A549 (cell line): Measurements from ENCODE around the gene NIN. TPM values are rescaled to one million over a fixed set of nuclear protein-coding genes. Genes with fewer than 3 reads are reported as not detected.

ENCODE experiments used
- ATAC-seq, 2 experiments: fragments of 200-7000 bp in 1 of 2; fragments of >200 bp in 1 of 2; cut with Nextera tagmentation in 1 of 2; cut with Tn5 transposase in 1 of 2; 3 replicates each; pipeline versions ENCODE4 v1.8.0 to v1.9.1; 2018 to 2020; ENCODE audit warnings: mild to moderate bottlenecking in 1 of 2, moderate library complexity in 1 of 2
- CTCF ChIA-PET: fragments of 300-600 bp; sonication (Branson Sonifier 250); formaldehyde crosslinking; extraction: SDS; loops from one replicate; lab custom pipeline; 2021; ENCODE audit warnings: antibody characterized with exemption, inconsistent platforms; lab: Yijun Ruan, JAX
- POLR2A ChIA-PET: fragments of 350-600 bp; formaldehyde crosslinking; extraction: SDS; loops from one replicate; lab custom pipeline; 2021; ENCODE audit warnings: antibody characterized with exemption, inconsistent platforms; lab: Yijun Ruan, JAX
- DNase-seq, 2 experiments: peaks; one replicate each; pipeline versions ENCODE4 v3.0.0 to v3.0.0-alpha.2; 2011 to 2016; ENCODE audit warnings: low read depth in 1 of 2, low spot score in 1 of 2
- FAIRE-seq: peaks from 2 replicates; lab custom pipeline; 2011; peaks lifted over from hg19 to GRCh38; lab: Jason Lieb, UNC
- H3K27ac ChIP-seq, 2 experiments: fragments of >200 bp; sonication (Bioruptor Twin); formaldehyde crosslinking; 3 replicates each; pipeline ENCODE4 v1.5.1; 2016 to 2017
- H3K4me1 ChIP-seq: fragments of >200 bp; sonication (Bioruptor Twin); formaldehyde crosslinking; 3 replicates; pipeline ENCODE4 v1.6.1; 2016
- H3K4me2 ChIP-seq: fragments of >200 bp; sonication (Bioruptor Twin); formaldehyde crosslinking; 3 replicates; pipeline ENCODE4 v1.6.1; 2016
- H3K4me3 ChIP-seq: fragments of >200 bp; sonication (Bioruptor Twin); formaldehyde crosslinking; 3 replicates; pipeline ENCODE4 v1.5.1; 2016
- H3K9me3 ChIP-seq: fragments of >200 bp; sonication (Bioruptor Twin); formaldehyde crosslinking; 3 replicates; pipeline ENCODE4 v1.6.1; 2016
- CBX2 ChIP-seq: fragments of 200-600 bp; sonication (generic); IDR thresholded peaks from 2 replicates; pipeline ENCODE4 v1.6.1; 2016; ENCODE audit warnings: low read depth, mild to moderate bottlenecking, borderline replicate concordance
- CHD2 ChIP-seq: fragments of 150-350 bp; IDR thresholded peaks from 2 replicates; pipeline ENCODE4 v1.6.1; 2014; ENCODE audit warnings: low read length; ENCODE audit not compliant: partially characterized antibody
- HEYL ChIP-seq: fragments of 250-450 bp; sonication (Bioruptor Pico); IDR thresholded peaks from 2 replicates; pipeline ENCODE4 v1.8.0; 2021; ENCODE audit warnings: mild to moderate bottlenecking, moderate library complexity
- HOXB13 ChIP-seq: fragments of 250-450 bp; sonication (Bioruptor Pico); IDR thresholded peaks from 2 replicates; pipeline ENCODE4 v1.5.0; 2020; ENCODE audit warnings: low read depth, mild to moderate bottlenecking, moderate library complexity
- JUN ChIP-seq, 2 experiments: fragments of >200 bp; sonication (Bioruptor Twin); formaldehyde crosslinking; IDR thresholded peaks; 2 replicates in 1 of 2; 3 replicates in 1 of 2; pipeline ENCODE4 v1.6.1; 2016 to 2017
- JUNB ChIP-seq: fragments of >200 bp; sonication (Bioruptor Twin); formaldehyde crosslinking; IDR thresholded peaks from 2 replicates; pipeline ENCODE4 v1.6.1; 2016
- MAFK ChIP-seq: fragments of 450-650 bp; IDR thresholded peaks from 2 replicates; pipeline ENCODE4 v1.6.1; 2014; ENCODE audit not compliant: partially characterized antibody
- MAZ ChIP-seq: fragments of 150-350 bp; IDR thresholded peaks from 2 replicates; pipeline ENCODE4 v1.6.1; 2014; ENCODE audit warnings: antibody characterized with exemption, low read depth, low read length, borderline replicate concordance
- NR3C1 ChIP-seq: fragments of >200 bp; sonication (Bioruptor Twin); formaldehyde crosslinking; IDR thresholded peaks from 3 replicates; pipeline ENCODE4 v1.6.1; 2017
- RCOR1 ChIP-seq: fragments of 150-350 bp; IDR thresholded peaks from 2 replicates; pipeline ENCODE4 v1.6.1; 2014; ENCODE audit warnings: antibody characterized with exemption, low read length, low read depth
- RNF2 ChIP-seq: fragments of 200-600 bp; sonication (generic); IDR thresholded peaks from 2 replicates; pipeline ENCODE4 v1.6.1; 2016; ENCODE audit warnings: low read depth, mild to moderate bottlenecking, antibody characterized with exemption, moderate library complexity, borderline replicate concordance
- SMC3 ChIP-seq: fragments of >200 bp; sonication (Bioruptor Twin); formaldehyde crosslinking; IDR thresholded peaks from 3 replicates; pipeline ENCODE4 v1.6.1; 2018; ENCODE audit warnings: inconsistent platforms
- TFCP2L1 ChIP-seq: fragments of 250-450 bp; sonication (Bioruptor Pico); IDR thresholded peaks from 2 replicates; pipeline ENCODE4 v1.5.0; 2021; ENCODE audit warnings: mild to moderate bottlenecking
- TP53 ChIP-seq: fragments of 250-450 bp; sonication (Bioruptor Pico); IDR thresholded peaks from 2 replicates; pipeline ENCODE4 v1.5.0; 2021; ENCODE audit warnings: mild to moderate bottlenecking, moderate library complexity
- ZC3H11A ChIP-seq: fragments of 450-650 bp; IDR thresholded peaks from 2 replicates; pipeline ENCODE4 v1.6.1; 2014; ENCODE audit warnings: antibody characterized with exemption, mild to moderate bottlenecking
- ZSCAN20 ChIP-seq: fragments of 250-450 bp; sonication (Bioruptor Pico); IDR thresholded peaks from 2 replicates; pipeline ENCODE4 v1.8.0; 2022; ENCODE audit warnings: mild to moderate bottlenecking, moderate library complexity
- WGBS: methylation state at CpG from one replicate; pipeline ENCODE4 v1.1.6; 2017; ENCODE audit errors: missing lambda C conversion rate; 5-methylcytosine and 5-hydroxymethylcytosine counted together
- polyA plus RNA-seq, 4 experiments: library from polyadenylated mRNA; depleted of rRNA in 3 of 4; stranded (reverse); fragments of >200 nt; fragmentation: RNase III in 1 of 4; extraction: RNeasy Plus Mini Kit Qiagen cat#74134 plus additional on column Dnase treatment in 1 of 4; gene quantifications; 2 replicates in 3 of 4; 3 replicates in 1 of 4; pipeline ENCODE4 v1.2.3, GENCODE V29; 2011 to 2017
- TF ChIP-seq, protein P1 (sequence below): IDR thresholded peaks from 2 replicates; pipeline ENCODE4 v1.6.1; 2012
- TF ChIP-seq, protein P2 (sequence below): IDR thresholded peaks from 2 replicates; pipeline ENCODE4 v1.6.1; 2012; ENCODE audit warnings: low read depth, borderline replicate concordance
- TF ChIP-seq, protein P3 (sequence below): fragments of 150-350 bp; IDR thresholded peaks from 2 replicates; pipeline ENCODE4 v1.6.1; 2014; ENCODE audit warnings: low read depth, mild to moderate bottlenecking, low read length
- TF ChIP-seq, protein P4 (sequence below): fragments of 200-600 bp; sonication (generic); IDR thresholded peaks from 2 replicates; pipeline ENCODE4 v1.6.1; 2016; ENCODE audit warnings: antibody characterized with exemption, mild to moderate bottlenecking, moderate library complexity
- TF ChIP-seq, protein P5 (sequence below): fragments of 250-450 bp; sonication (Bioruptor Pico); IDR thresholded peaks from 2 replicates; pipeline ENCODE4 v1.5.0; 2021; ENCODE audit warnings: mild to moderate bottlenecking, moderate library complexity, borderline replicate concordance
- TF ChIP-seq, protein P6 (sequence below): IDR thresholded peaks from 2 replicates; pipeline ENCODE4 v1.6.1; 2012

The NIN gene
- polyA plus RNA-seq, 2 of the 4 experiments (the other 2 are of a cell fraction) = 12.4 to 19.5 TPM

DNA sequence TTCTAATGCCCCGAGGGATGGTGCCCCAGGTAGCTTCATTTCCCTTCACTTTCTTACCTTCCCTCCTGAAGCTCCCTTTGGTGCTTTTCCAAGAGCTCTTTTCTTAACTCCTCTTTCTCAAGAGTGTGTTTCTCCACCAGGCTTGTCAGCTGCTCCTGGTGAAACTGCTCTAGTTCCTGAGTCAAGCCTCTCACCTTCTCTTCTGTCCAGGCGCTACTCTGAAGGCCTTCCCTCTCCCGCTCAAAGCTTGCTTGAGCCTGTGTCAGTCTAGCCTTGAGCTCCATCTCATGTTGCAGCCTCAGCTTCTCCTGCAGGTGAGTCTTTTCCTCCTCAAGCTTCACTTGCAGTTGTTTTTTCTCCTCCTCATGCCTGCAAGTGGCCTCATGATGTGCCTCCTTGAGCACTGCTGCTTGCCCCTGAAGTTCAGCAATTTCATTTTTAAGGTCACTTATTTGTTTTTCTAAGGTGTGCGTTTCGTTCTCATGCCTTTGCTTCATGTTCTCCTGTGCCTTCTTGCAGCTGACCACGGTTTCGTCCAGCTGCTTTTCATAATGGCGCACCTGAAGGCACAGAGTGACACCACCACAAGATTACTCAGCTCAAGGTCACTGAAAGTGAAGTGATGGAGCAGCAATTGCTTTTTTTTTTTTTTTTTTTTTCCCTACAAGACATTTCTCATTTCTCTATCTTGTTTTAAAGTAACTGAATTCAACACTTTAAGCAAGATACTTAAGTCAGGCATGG, 71.0 kb downstream of the NIN start:
- TF ChIP-seq TP53 (CRISPR knock-in tag) = no peak
- TF ChIP-seq CHD2 = no peak
- TF ChIP-seq, protein P1, sequence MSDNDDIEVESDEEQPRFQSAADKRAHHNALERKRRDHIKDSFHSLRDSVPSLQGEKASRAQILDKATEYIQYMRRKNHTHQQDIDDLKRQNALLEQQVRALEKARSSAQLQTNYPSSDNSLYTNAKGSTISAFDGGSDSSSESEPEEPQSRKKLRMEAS = no peak
- TF ChIP-seq, protein P2, sequence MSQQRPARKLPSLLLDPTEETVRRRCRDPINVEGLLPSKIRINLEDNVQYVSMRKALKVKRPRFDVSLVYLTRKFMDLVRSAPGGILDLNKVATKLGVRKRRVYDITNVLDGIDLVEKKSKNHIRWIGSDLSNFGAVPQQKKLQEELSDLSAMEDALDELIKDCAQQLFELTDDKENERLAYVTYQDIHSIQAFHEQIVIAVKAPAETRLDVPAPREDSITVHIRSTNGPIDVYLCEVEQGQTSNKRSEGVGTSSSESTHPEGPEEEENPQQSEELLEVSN = no peak
- TF ChIP-seq, protein P3, sequence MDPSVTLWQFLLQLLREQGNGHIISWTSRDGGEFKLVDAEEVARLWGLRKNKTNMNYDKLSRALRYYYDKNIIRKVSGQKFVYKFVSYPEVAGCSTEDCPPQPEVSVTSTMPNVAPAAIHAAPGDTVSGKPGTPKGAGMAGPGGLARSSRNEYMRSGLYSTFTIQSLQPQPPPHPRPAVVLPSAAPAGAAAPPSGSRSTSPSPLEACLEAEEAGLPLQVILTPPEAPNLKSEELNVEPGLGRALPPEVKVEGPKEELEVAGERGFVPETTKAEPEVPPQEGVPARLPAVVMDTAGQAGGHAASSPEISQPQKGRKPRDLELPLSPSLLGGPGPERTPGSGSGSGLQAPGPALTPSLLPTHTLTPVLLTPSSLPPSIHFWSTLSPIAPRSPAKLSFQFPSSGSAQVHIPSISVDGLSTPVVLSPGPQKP = no peak
- TF ChIP-seq SMC3 = no peak
- TF ChIP-seq JUN (IDR thresholded peaks at IDR 0.05) = no peak
- no peak for TF ChIP-seq JUNB
- TF ChIP-seq HOXB13 (CRISPR knock-in tag) = no peak
- no peak for TF ChIP-seq HEYL (CRISPR knock-in tag)
- no peak for TF ChIP-seq MAZ
- TF ChIP-seq RCOR1 = no peak
- TF ChIP-seq MAFK = no peak
- TF ChIP-seq TFCP2L1 = no peak
- WGBS = 97% methylated on average over 8 of the region's 8 CpGs
- ATAC-seq (no peak), DNase-seq (no peak), FAIRE-seq (no peak)
- Histone ChIP-seq H3K4me3 (no peak overlapping the region), H3K9me3 (no peaks in the 10 kb centered on the region), H3K27ac (no peak overlapping the region), H3K4me2 (no peak overlapping the region), H3K4me1 (peaks cover 15% of the 10 kb centered on the region; the same call in 2 of the 3 replicates)
- POLR2A ChIA-PET = interaction anchor here (0.7 kb wide), 1 partner anchor 71 kb away, joined by 6 read pairs; the partner anchor contains the start of gene NIN
- CTCF ChIA-PET = interaction anchor here (0.5 to 11.4 kb wide), 5 partner anchors 10 to 243 kb away, joined by 3 to 151 read pairs (median 3); no protein-coding TSS in a partner anchor

DNA sequence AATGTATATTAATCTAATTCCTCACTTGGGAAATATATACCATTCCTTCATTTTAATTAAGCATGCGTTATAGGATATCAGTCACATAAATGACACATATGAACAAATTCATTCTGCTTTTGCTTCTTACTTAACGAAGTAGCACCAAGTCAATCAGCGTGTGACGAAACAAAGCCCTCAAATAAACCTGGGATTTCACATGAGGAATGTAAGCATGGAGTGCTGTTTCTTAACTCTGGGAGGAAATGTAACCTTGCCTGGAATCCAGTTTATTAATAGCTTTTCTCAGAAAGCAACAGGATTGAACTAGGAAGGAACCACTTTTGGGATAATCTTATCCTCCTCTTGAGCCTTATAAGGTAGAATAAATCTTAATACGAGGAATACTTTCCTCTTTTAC, 72.0 kb downstream of the NIN start:
- POLR2A ChIA-PET = no interaction called here
- CTCF ChIA-PET = interaction anchor here (1.4 to 11.4 kb wide), 2 partner anchors 16 to 216 kb away, joined by 4 to 151 read pairs; no protein-coding TSS in a partner anchor
- TF ChIP-seq, protein P4, sequence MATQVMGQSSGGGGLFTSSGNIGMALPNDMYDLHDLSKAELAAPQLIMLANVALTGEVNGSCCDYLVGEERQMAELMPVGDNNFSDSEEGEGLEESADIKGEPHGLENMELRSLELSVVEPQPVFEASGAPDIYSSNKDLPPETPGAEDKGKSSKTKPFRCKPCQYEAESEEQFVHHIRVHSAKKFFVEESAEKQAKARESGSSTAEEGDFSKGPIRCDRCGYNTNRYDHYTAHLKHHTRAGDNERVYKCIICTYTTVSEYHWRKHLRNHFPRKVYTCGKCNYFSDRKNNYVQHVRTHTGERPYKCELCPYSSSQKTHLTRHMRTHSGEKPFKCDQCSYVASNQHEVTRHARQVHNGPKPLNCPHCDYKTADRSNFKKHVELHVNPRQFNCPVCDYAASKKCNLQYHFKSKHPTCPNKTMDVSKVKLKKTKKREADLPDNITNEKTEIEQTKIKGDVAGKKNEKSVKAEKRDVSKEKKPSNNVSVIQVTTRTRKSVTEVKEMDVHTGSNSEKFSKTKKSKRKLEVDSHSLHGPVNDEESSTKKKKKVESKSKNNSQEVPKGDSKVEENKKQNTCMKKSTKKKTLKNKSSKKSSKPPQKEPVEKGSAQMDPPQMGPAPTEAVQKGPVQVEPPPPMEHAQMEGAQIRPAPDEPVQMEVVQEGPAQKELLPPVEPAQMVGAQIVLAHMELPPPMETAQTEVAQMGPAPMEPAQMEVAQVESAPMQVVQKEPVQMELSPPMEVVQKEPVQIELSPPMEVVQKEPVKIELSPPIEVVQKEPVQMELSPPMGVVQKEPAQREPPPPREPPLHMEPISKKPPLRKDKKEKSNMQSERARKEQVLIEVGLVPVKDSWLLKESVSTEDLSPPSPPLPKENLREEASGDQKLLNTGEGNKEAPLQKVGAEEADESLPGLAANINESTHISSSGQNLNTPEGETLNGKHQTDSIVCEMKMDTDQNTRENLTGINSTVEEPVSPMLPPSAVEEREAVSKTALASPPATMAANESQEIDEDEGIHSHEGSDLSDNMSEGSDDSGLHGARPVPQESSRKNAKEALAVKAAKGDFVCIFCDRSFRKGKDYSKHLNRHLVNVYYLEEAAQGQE = no peak
- TF ChIP-seq RNF2 = no peak
- no peak for TF ChIP-seq NR3C1
- TF ChIP-seq, protein P5, sequence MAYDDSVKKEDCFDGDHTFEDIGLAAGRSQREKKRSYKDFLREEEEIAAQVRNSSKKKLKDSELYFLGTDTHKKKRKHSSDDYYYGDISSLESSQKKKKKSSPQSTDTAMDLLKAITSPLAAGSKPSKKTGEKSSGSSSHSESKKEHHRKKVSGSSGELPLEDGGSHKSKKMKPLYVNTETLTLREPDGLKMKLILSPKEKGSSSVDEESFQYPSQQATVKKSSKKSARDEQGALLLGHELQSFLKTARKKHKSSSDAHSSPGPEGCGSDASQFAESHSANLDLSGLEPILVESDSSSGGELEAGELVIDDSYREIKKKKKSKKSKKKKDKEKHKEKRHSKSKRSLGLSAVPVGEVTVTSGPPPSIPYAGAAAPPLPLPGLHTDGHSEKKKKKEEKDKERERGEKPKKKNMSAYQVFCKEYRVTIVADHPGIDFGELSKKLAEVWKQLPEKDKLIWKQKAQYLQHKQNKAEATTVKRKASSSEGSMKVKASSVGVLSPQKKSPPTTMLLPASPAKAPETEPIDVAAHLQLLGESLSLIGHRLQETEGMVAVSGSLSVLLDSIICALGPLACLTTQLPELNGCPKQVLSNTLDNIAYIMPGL (CRISPR knock-in tag) = no peak
- TF ChIP-seq, protein P6, sequence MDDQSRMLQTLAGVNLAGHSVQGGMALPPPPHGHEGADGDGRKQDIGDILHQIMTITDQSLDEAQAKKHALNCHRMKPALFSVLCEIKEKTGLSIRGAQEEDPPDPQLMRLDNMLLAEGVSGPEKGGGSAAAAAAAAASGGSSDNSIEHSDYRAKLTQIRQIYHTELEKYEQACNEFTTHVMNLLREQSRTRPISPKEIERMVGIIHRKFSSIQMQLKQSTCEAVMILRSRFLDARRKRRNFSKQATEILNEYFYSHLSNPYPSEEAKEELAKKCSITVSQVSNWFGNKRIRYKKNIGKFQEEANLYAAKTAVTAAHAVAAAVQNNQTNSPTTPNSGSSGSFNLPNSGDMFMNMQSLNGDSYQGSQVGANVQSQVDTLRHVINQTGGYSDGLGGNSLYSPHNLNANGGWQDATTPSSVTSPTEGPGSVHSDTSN = no peak
- no peak for TF ChIP-seq CBX2
- no peak for TF ChIP-seq ZSCAN20 (CRISPR knock-in tag)
- TF ChIP-seq ZC3H11A = no peak
- Histone ChIP-seq H3K4me2 (no peak overlapping the region), H3K27ac (no peak overlapping the region), H3K4me1 (peaks cover 13% of the 10 kb centered on the region; the same call in 2 of the 3 replicates), H3K4me3 (no peak overlapping the region), H3K9me3 (no peaks in the 10 kb centered on the region)
- WGBS = 96% methylated on average over 5 of the region's 5 CpGs
- DNase-seq (no peak), FAIRE-seq (no peak), ATAC-seq (no peak)
